ENCODE results near the gene CAPN15.

GRCh38 chr16:558298-559020, 30.9 kb downstream of the CAPN15 start:
- TF ChIP-seq CTCF (IDR thresholded peaks at IDR 0.05): no peak
- TF ChIP-seq POLR2A (IDR thresholded peaks at IDR 0.05): no peak

Data from Peyer's patch (tissue), 4 donors.